OCI-LY7 (cell line): Measurements from ENCODE around the gene MACROH2A1. TPM values are rescaled to one million over a fixed set of nuclear protein-coding genes. Genes with fewer than 3 reads are reported as not detected.

ENCODE experiments used
- BruUV-seq: library from RNA; stranded (reverse); fragments of 400-500 nt; replicated peaks from 2 replicates; lab custom pipeline; 2021; lab: Mats Ljungman, UMichigan
- CTCF ChIA-PET: fragments of 300-600 bp; sonication (Branson Sonifier 250); formaldehyde crosslinking; loops from one replicate; lab custom pipeline; 2022; ENCODE audit warnings: antibody characterized with exemption; ENCODE audit not compliant: unreplicated experiment; lab: Charles Lee
- POLR2A ChIA-PET: fragments of 300-600 bp; sonication (Branson Sonifier 250); formaldehyde crosslinking; loops from one replicate; lab custom pipeline; 2022; ENCODE audit warnings: antibody characterized with exemption; lab: Charles Lee
- DNase-seq: peaks from one replicate; pipeline ENCODE4 v3.0.0-alpha.2; 2015; ENCODE audit warnings: low spot score
- H2AFZ ChIP-seq: fragments of 200-600 bp; sonication (generic), shearing (Covaris generic); 2 replicates; pipeline ENCODE4 v1.6.1; 2014; ENCODE audit warnings: mild to moderate bottlenecking, antibody characterized with exemption, low read length, moderate library complexity
- H3K27ac ChIP-seq: fragments of 200-600 bp; sonication (generic); 2 replicates; pipeline ENCODE4 v1.5.1; 2014; ENCODE audit warnings: mixed run types, low read depth, mild to moderate bottlenecking, moderate library complexity, low read length, inconsistent platforms; ENCODE audit not compliant: poor library complexity, severe bottlenecking
- H3K36me3 ChIP-seq: fragments of 200-600 bp; sonication (generic); 2 replicates; pipeline ENCODE4 v1.6.1; 2014; ENCODE audit warnings: mild to moderate bottlenecking, antibody characterized with exemption, low read length, moderate library complexity, mixed read lengths; ENCODE audit not compliant: insufficient read depth
- H3K4me1 ChIP-seq: fragments of 200-600 bp; sonication (generic); 2 replicates; pipeline ENCODE4 v1.5.1; 2014; ENCODE audit warnings: mild to moderate bottlenecking, low read length; ENCODE audit not compliant: insufficient read depth, poor library complexity, severe bottlenecking
- H3K4me2 ChIP-seq: fragments of 200-600 bp; sonication (generic); 2 replicates; pipeline ENCODE4 v1.6.1; 2014; ENCODE audit warnings: mild to moderate bottlenecking, low read length
- H3K4me3 ChIP-seq: fragments of 200-600 bp; sonication (generic); 2 replicates; pipeline ENCODE4 v1.5.1; 2014; ENCODE audit warnings: mild to moderate bottlenecking, low read depth, low read length; ENCODE audit not compliant: poor library complexity, severe bottlenecking
- H3K79me2 ChIP-seq: fragments of 200-600 bp; sonication (generic); 2 replicates; pipeline ENCODE4 v1.6.1; 2016; ENCODE audit warnings: low read depth, mild to moderate bottlenecking, low read length, moderate library complexity, mixed read lengths; ENCODE audit not compliant: insufficient read depth
- H3K9me2 ChIP-seq: fragments of 200-600 bp; sonication (generic); 2 replicates; pipeline ENCODE4 v1.6.1; 2016; ENCODE audit warnings: mild to moderate bottlenecking, low read length, mixed read lengths; ENCODE audit not compliant: insufficient read depth
- H3K9me3 ChIP-seq: fragments of 200-600 bp; sonication (generic); 2 replicates; pipeline ENCODE4 v1.6.1; 2014; ENCODE audit warnings: mild to moderate bottlenecking, mixed run types, low read length, mixed read lengths
- H4K20me1 ChIP-seq: fragments of 200-600 bp; sonication (generic); 2 replicates; pipeline ENCODE4 v1.6.1; 2014; ENCODE audit warnings: mild to moderate bottlenecking, antibody characterized with exemption, low read length, moderate library complexity, mixed read lengths; ENCODE audit not compliant: insufficient read depth
- CTCF ChIP-seq: fragments of 200-600 bp; sonication (generic); conservative IDR thresholded peaks from 2 replicates; pipeline ENCODE4 v1.5.1; 2014; ENCODE audit warnings: mild to moderate bottlenecking, antibody characterized with exemption, low read length, moderate library complexity, mixed read lengths
- EZH2phosphoT487 ChIP-seq: fragments of 200-600 bp; sonication (generic); IDR thresholded peaks from 2 replicates; pipeline ENCODE4 v1.6.1; 2018; ENCODE audit warnings: low read depth, borderline replicate concordance, mild to moderate bottlenecking, mixed run types, antibody characterized with exemption, low read length, moderate library complexity, mixed read lengths
- intact Hi-C: fragments of 100-400 bp; cut with micrococcal nuclease; formaldehyde crosslinking; loops from one replicate; pipeline ENCODE4 v1.10.0; 2022; ENCODE audit not compliant: unreplicated experiment
- total RNA-seq, 2 experiments: library from RNA; depleted of rRNA in 1 of 2; stranded (reverse); fragments of >200 nt in 1 of 2; shearing (Covaris generic) in 1 of 2; gene quantifications; 2 replicates each; pipeline ENCODE4 v1.2.3, GENCODE V29; 2014 to 2022

Gene MACROH2A1
- total RNA-seq, 2 experiments from 2014 or later, result 271 to 356 TPM

GRCh38 chr5:135429301-135430134, 30.5 kb upstream of the MACROH2A1 start:
- H3K4me2 ChIP-seq, result no peak overlapping the region
- H3K9me3 ChIP-seq, result no peaks in the 10 kb centered on the region
- ChIA-PET POLR2A (no interaction called here), CTCF (no interaction called here)
- H2AFZ ChIP-seq, result no peak overlapping the region
- no peaks in the 10 kb centered on the region for H3K4me1 ChIP-seq
- no peaks in the 10 kb centered on the region for H3K9me2 ChIP-seq
- no peaks in the 10 kb centered on the region for H4K20me1 ChIP-seq
- no peak for TF ChIP-seq CTCF
- no peak for TF ChIP-seq EZH2phosphoT487
- no peak for DNase-seq
- no peak overlapping the region for H3K4me3 ChIP-seq
- no TSS peak for BruUV-seq
- H3K27ac ChIP-seq, result no peak overlapping the region
- H3K79me2 ChIP-seq, result no peaks in the 10 kb centered on the region
- H3K36me3 ChIP-seq, result no peaks in the 10 kb centered on the region
- intact Hi-C loops, result no loop called here

GRCh38 chr5:135428586-135428985, 29.6 kb upstream of the MACROH2A1 start:
- no peak for DNase-seq
- no peaks in the 10 kb centered on the region for H3K4me1 ChIP-seq
- H3K36me3 ChIP-seq, result no peaks in the 10 kb centered on the region
- H3K27ac ChIP-seq, result no peak overlapping the region
- CTCF ChIA-PET, result no interaction called here
- no peaks in the 10 kb centered on the region for H3K79me2 ChIP-seq
- intact Hi-C loops, result no loop called here
- no peaks in the 10 kb centered on the region for H3K9me3 ChIP-seq
- POLR2A ChIA-PET, result interaction anchor here (1.1 kb wide), 1 partner anchor 9 kb away, joined by 3 read pairs; no protein-coding TSS in a partner anchor
- no peak overlapping the region for H3K4me2 ChIP-seq
- no peak overlapping the region for H2AFZ ChIP-seq
- BruUV-seq, result no TSS peak
- H4K20me1 ChIP-seq, result no peaks in the 10 kb centered on the region
- no peak overlapping the region for H3K4me3 ChIP-seq
- TF ChIP-seq EZH2phosphoT487, result no peak
- no peak for TF ChIP-seq CTCF
- H3K9me2 ChIP-seq, result no peaks in the 10 kb centered on the region
